GM13977 (cell line): ENCODE measurements around the gene CHST11.

ENCODE experiments used
- DNase-seq: peaks from one replicate; pipeline ENCODE4 v3.0.0; 2012; ENCODE audit warnings: low spot score
- CTCF ChIP-seq: IDR thresholded peaks from 2 replicates; pipeline ENCODE4 v1.5.1; 2012; ENCODE audit warnings: mild to moderate bottlenecking, control low read depth; ENCODE audit not compliant: insufficient read depth; ENCODE audit errors: extremely low read depth, missing control alignments
- in situ Hi-C: fragments of 300-500 bp; cut with MboI; formaldehyde crosslinking; loops from one replicate; pipeline ENCODE4 v1.12.0; 2022; ENCODE audit warnings: low sequenced_read_pairs, low pct_unique_long_range_greater_than_20kb, mixed read lengths, inconsistent platforms; ENCODE audit not compliant: unreplicated experiment

Gene CHST11

DNA sequence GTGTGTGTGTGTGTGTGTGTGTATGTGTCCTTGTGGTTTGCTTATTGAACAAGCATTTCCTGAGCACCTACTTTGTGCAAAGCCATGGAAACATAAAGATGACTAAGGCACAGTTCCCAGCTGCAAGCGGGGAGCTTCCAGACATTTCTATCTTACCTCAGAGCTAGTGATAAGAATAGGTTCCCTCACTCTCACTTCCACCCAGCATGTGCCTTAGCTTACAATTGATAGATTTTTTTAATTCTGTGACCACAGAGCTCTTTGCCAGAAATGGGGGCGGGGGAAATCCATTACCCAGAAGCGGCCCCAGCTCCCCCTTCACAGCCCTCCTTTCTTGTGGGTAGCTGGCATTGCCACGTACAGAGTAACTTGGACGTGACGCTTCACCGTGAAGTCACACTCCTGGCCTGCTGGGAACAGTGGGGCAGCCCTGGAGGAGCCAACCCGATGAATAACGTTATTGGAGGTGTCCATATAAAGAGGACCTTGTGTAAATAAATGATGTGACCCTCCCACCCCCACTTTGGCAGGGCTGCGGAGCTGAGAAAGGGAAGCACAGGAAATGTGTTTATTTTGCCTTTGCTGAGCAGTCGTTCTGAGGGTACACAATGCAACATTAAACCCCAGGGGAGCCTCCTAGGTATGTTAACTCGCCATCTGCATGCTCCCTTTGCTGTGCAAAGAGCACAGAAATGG, 238.9 kb downstream of the CHST11 start:
- no peak for TF ChIP-seq CTCF
- DNase-seq, result peak; percentile 50
- in situ Hi-C loops, result loop anchor here (25.0 kb wide), 1 partner anchor 367 kb away; no protein-coding TSS in a partner anchor

DNA sequence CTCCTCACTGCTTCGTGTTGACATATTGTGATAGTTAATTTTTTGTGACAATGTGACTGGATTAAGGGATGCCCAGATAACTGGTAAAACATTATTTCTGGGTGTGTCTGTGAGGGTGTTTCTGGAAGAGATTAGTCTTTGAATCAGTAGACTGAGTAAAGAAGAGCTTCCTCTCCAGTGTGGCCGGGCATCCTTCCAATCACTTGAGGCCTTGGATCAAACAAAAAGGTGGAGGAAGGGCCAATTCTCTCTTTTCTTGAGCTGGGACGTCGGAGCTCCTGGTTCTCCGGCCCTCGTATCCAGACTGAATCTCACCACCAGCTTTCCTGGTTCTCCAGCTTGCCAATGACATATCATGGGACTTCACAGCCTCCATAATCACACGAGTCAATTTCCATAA, 240.4 kb downstream of the CHST11 start:
- no peak for TF ChIP-seq CTCF
- DNase-seq, result no peak
- in situ Hi-C loops, result loop anchor here (25.0 kb wide), 1 partner anchor 365 kb away; no protein-coding TSS in a partner anchor

DNA sequence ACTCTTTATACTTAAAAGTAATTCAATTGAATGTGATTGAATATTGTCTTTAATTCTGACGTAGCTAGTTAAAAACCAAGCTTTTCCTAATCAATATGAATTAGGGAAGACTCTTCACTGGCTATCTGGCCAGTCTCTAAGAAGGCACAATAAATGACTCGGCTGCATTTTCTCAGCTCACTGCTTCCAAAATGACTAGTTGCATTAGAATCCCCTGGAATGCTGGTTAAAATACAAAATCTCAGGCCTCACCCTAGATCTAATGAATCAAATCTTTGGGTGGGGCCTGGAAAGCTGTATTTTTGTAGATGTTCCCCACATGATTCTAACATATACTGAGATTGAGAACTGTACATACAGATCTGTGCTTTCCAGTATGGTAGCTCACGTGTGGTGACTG, 242.1 kb downstream of the CHST11 start:
- TF ChIP-seq CTCF, result no peak
- in situ Hi-C loops, result loop anchor here (25.0 kb wide), 1 partner anchor 363 kb away; no protein-coding TSS in a partner anchor
- DNase-seq, result no peak

GRCh38 chr12:104699489-104700190, 242.9 kb downstream of the CHST11 start:
- in situ Hi-C loops, result loop anchor here (25.0 kb wide), 1 partner anchor 363 kb away; no protein-coding TSS in a partner anchor
- DNase-seq, result peak; percentile 42
- TF ChIP-seq CTCF, result no peak

- in situ Hi-C loops, result no loop called here
- no peak for TF ChIP-seq CTCF
Observed at GRCh38 chr12:104700324-104700723, 243.6 kb downstream of the CHST11 start.

DNA sequence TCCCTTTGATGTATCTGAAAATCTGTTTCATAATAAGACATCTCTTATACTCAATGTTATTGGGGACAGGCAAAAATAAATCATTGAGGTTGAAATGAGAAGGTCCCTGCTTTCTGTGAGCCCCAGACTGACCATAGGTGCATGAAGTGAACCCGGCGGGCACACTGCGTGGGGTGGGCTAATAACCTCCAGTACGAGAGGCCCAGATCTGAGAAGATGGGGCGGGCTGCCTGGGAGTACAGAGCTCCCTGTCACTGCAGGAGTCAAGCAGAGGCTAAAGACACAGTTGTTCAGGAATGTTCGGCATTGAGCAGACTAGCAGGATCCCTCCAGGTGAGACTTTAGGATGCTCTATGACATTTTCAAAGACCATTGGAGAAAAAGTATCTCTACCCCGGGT, 244.6 kb downstream of the CHST11 start:
- DNase-seq, result no peak
- in situ Hi-C loops, result no loop called here
- TF ChIP-seq CTCF, result no peak

More at GRCh38 chr12:104700324-104700723, 243.6 kb downstream of the CHST11 start:
- DNase-seq, result no peak
